PC-3 (cell line): Measurements from ENCODE around the gene C1orf105. TPM values are rescaled to one million over a fixed set of nuclear protein-coding genes. Genes with fewer than 3 reads are reported as not detected.
A peak's percentile ranks its signal among the peaks of the same experiment; 100 is the strongest.

Experiments
- ATAC-seq: fragments of 200-7000 bp; cut with Tn5 transposase; 2 replicates; pipeline ENCODE4 v1.9.1; 2020; ENCODE audit warnings: mild to moderate bottlenecking, moderate library complexity
- BruUV-seq: library from RNA; stranded (reverse); fragments of 400-500 nt; replicated peaks from 2 replicates; lab custom pipeline; 2021; lab: Mats Ljungman, UMichigan
- CTCF ChIA-PET: fragments of 300-600 bp; sonication (Branson Sonifier 250); formaldehyde crosslinking; loops from one replicate; lab custom pipeline; 2022; ENCODE audit warnings: antibody characterized with exemption; lab: Charles Lee
- POLR2A ChIA-PET: fragments of 300-600 bp; sonication (Branson Sonifier 250); formaldehyde crosslinking; loops from one replicate; lab custom pipeline; 2022; ENCODE audit warnings: antibody characterized with exemption; ENCODE audit not compliant: unreplicated experiment; lab: Charles Lee
- DNase-seq: peaks from one replicate; pipeline ENCODE4 v3.0.0-alpha.2; 2015
- H2AFZ ChIP-seq: fragments of 300-600 bp; sonication (generic); 2 replicates; pipeline ENCODE4 v1.6.0; 2016; ENCODE audit warnings: antibody characterized with exemption, low read length
- H3F3A ChIP-seq: fragments of 300-600 bp; sonication (generic); one replicate; pipeline ENCODE4 v1.6.0; 2017; ENCODE audit warnings: antibody characterized with exemption, low read length, control low read depth, mild to moderate bottlenecking; ENCODE audit not compliant: unreplicated experiment
- H3K27ac ChIP-seq: fragments of 300-600 bp; sonication (generic); 2 replicates; pipeline ENCODE4 v1.5.1; 2016; ENCODE audit warnings: mild to moderate bottlenecking, low read length
- H3K27me3 ChIP-seq: fragments of 300-600 bp; sonication (generic); 2 replicates; pipeline ENCODE4 v1.6.1; 2016; ENCODE audit warnings: low read length, mixed read lengths
- H3K36me3 ChIP-seq: fragments of 300-600 bp; sonication (generic); 2 replicates; pipeline ENCODE4 v1.6.1; 2016; ENCODE audit warnings: low read depth, mixed run types, low read length, mixed read lengths
- H3K4me1 ChIP-seq: fragments of 300-600 bp; sonication (generic); 2 replicates; pipeline ENCODE4 v1.5.1; 2016; ENCODE audit warnings: low read length; ENCODE audit not compliant: insufficient read depth
- H3K4me2 ChIP-seq: fragments of 300-600 bp; sonication (generic); 2 replicates; pipeline ENCODE4 v1.6.0; 2016; ENCODE audit warnings: low read length
- H3K4me3 ChIP-seq: fragments of 300-600 bp; sonication (generic); 2 replicates; pipeline ENCODE4 v1.5.1; 2016; ENCODE audit warnings: mild to moderate bottlenecking, low read length, mixed read lengths
- H3K79me2 ChIP-seq: fragments of 300-600 bp; sonication (generic); 2 replicates; pipeline ENCODE4 v1.6.1; 2017; ENCODE audit warnings: low read length, mixed read lengths
- H3K9ac ChIP-seq: fragments of 300-600 bp; sonication (generic); 2 replicates; pipeline ENCODE4 v1.6.0; 2016; ENCODE audit warnings: mild to moderate bottlenecking, low read length
- H3K9me2 ChIP-seq: fragments of 300-600 bp; sonication (generic); replicated peaks from 2 replicates; pipeline ENCODE4 v1.6.1; 2016; ENCODE audit warnings: mixed run types, low read length, mixed read lengths
- H3K9me3 ChIP-seq: fragments of 300-600 bp; sonication (generic); 2 replicates; pipeline ENCODE4 v1.6.1; 2016; ENCODE audit warnings: low read length, mixed read lengths
- H4K20me1 ChIP-seq: fragments of 300-600 bp; sonication (generic); 2 replicates; pipeline ENCODE4 v1.6.1; 2016; ENCODE audit warnings: low read length, mixed read lengths
- EZH2 ChIP-seq: fragments of 300-600 bp; sonication (generic); IDR thresholded peaks from one replicate; pipeline ENCODE4 v1.6.1; 2017; ENCODE audit warnings: antibody characterized with exemption, mild to moderate bottlenecking, low read length; ENCODE audit not compliant: unreplicated experiment
- EZH2phosphoT487 ChIP-seq: fragments of 300-600 bp; sonication (generic); IDR thresholded peaks from 2 replicates; pipeline ENCODE4 v1.6.1; 2018; ENCODE audit warnings: mild to moderate bottlenecking, antibody characterized with exemption, low read length, borderline replicate concordance
- intact Hi-C: fragments of 100-400 bp; cut with micrococcal nuclease; formaldehyde crosslinking; loops from 2 replicates; pipeline ENCODE4 v1.9.0; 2023
- total RNA-seq: library from RNA; depleted of rRNA; stranded (reverse); fragments of >200 nt; gene quantifications from 2 replicates; pipeline ENCODE4 v1.2.3, GENCODE V29; 2014
- TF ChIP-seq, protein P1 (sequence below): fragments of 300-600 bp; sonication (generic); conservative IDR thresholded peaks from 2 replicates; pipeline ENCODE4 v1.5.1; 2017; ENCODE audit warnings: antibody characterized with exemption, low read depth, mild to moderate bottlenecking, low read length

Gene C1orf105
- total RNA-seq, 1 experiment from 2014 or later: not detected

DNA sequence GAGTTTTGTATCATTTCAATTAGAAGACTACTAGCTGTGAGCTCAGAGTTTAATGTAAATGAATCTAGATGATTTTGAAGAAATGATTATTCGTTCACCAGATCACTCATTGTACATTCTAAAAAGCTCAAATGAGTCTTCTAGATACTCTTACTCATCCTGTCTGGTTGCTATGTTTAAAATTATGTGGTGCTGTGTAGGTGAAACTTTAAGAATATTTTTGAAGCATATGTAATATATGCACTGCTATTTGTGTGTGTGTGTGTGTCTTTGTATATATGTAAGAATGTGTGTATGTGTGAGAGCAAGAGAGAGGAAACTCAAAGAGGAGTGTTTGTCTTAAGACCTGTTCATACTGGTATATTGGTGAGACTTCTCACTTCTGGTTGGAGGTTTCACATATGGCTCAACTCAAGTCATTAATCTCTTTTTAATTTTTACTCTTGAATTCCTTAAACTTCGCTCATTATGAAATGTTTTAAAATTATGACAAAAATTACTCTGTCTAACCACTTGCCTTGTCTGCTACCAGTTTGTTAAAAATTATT lies 8.6 kb upstream of the C1orf105 start:
- CTCF ChIA-PET: interaction anchor here (0.7 kb wide), 1 partner anchor 16 kb away, joined by 9 read pairs; no protein-coding TSS in a partner anchor

DNA sequence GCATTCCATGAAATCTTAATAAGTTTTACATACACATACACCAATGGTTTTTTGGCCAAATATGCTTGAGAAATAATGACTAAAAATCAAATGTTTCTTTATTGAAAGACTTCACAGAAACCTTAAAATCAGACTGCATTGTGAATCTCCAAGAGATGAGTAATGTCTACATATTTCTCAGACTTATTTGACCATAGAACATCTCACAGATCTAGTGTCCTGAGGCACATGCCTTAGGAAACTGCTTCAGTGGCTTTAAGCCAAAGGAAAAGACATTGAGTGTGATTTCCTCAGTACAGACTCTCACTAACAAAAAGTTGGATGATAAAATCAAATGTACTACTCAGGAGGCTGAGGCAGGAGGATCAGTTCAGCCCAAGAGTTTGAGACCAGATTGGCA lies 6.2 kb upstream of the C1orf105 start:
- H3K79me2 ChIP-seq: no peaks in the 10 kb centered on the region
- no peaks in the 10 kb centered on the region for H3K9me2 ChIP-seq
- no peak overlapping the region for H3K4me3 ChIP-seq
- no peaks in the 10 kb centered on the region for H3K9me3 ChIP-seq
- no peaks in the 10 kb centered on the region for H3F3A ChIP-seq
- POLR2A ChIA-PET: no interaction called here
- no peaks in the 10 kb centered on the region for H3K27me3 ChIP-seq
- ATAC-seq: peak; percentile 26
- H3K4me1 ChIP-seq: peaks cover 27% of the 10 kb centered on the region
- no peak overlapping the region for H3K27ac ChIP-seq
- no TSS peak for BruUV-seq
- no peaks in the 10 kb centered on the region for H3K36me3 ChIP-seq
- TF ChIP-seq EZH2phosphoT487: no peak
- TF ChIP-seq, protein P1, sequence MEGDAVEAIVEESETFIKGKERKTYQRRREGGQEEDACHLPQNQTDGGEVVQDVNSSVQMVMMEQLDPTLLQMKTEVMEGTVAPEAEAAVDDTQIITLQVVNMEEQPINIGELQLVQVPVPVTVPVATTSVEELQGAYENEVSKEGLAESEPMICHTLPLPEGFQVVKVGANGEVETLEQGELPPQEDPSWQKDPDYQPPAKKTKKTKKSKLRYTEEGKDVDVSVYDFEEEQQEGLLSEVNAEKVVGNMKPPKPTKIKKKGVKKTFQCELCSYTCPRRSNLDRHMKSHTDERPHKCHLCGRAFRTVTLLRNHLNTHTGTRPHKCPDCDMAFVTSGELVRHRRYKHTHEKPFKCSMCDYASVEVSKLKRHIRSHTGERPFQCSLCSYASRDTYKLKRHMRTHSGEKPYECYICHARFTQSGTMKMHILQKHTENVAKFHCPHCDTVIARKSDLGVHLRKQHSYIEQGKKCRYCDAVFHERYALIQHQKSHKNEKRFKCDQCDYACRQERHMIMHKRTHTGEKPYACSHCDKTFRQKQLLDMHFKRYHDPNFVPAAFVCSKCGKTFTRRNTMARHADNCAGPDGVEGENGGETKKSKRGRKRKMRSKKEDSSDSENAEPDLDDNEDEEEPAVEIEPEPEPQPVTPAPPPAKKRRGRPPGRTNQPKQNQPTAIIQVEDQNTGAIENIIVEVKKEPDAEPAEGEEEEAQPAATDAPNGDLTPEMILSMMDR: no peak
- no peak for TF ChIP-seq EZH2
- intact Hi-C loops: no loop called here
- DNase-seq: peak; percentile 85
- H3K9ac ChIP-seq: no peak overlapping the region
- CTCF ChIA-PET: no interaction called here
- H3K4me2 ChIP-seq: no peak overlapping the region
- H2AFZ ChIP-seq: no peak overlapping the region
- no peaks in the 10 kb centered on the region for H4K20me1 ChIP-seq

More for the DNA sequence above, 8.6 kb upstream of the C1orf105 start:
- no TSS peak for BruUV-seq
- H3F3A ChIP-seq: no peaks in the 10 kb centered on the region
- H2AFZ ChIP-seq: no peak overlapping the region
- intact Hi-C loops: no loop called here
- no peak overlapping the region for H3K27ac ChIP-seq
- H3K36me3 ChIP-seq: no peaks in the 10 kb centered on the region
- no peaks in the 10 kb centered on the region for H3K9me3 ChIP-seq
- no peak overlapping the region for H3K4me2 ChIP-seq
- no peaks in the 10 kb centered on the region for H3K9me2 ChIP-seq
- H4K20me1 ChIP-seq: no peaks in the 10 kb centered on the region
- DNase-seq: no peak
- peaks cover 14% of the 10 kb centered on the region for H3K4me1 ChIP-seq
- no peak for ATAC-seq
- H3K9ac ChIP-seq: no peak overlapping the region
- POLR2A ChIA-PET: interaction anchor here (0.6 kb wide), 1 partner anchor 699 kb away, joined by 3 read pairs; no protein-coding TSS in a partner anchor
- no peaks in the 10 kb centered on the region for H3K27me3 ChIP-seq
- no peaks in the 10 kb centered on the region for H3K79me2 ChIP-seq
- no peak overlapping the region for H3K4me3 ChIP-seq
- TF ChIP-seq EZH2phosphoT487 (no peak), EZH2 (no peak)
- TF ChIP-seq, protein P1: no peak

DNA sequence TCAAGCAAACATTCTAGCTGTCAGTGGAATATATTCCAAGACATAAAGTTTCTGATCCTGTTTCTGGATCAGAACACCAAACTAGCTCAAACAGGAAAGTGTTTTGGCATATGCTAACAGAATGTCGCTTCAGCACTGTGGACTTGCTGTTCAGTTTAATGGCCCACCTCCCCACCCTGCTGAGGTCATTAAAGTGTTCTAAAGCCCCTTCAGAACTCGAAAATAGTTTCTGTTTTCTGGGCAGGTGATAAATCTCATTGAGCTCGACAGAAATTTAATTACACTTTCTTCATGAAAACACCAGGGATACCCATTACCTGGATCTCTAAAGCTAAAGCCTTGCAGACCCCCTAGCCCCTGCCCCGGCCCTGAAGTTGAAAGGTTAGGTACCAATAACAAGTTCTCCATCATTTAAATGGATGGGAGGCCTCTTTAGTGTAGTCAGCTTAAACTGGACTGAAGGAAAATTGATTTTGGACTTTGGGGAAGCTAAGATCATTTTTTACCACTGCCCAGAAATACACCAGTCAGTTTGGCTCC lies 3.9 kb upstream of the C1orf105 start:
- Histone ChIP-seq H3K79me2 (no peaks in the 10 kb centered on the region), H3F3A (no peaks in the 10 kb centered on the region), H4K20me1 (no peaks in the 10 kb centered on the region), H3K4me1 (peaks cover 27% of the 10 kb centered on the region), H3K9ac (no peak overlapping the region), H3K27me3 (no peaks in the 10 kb centered on the region), H3K9me2 (no peaks in the 10 kb centered on the region), H3K9me3 (no peaks in the 10 kb centered on the region), H3K36me3 (no peaks in the 10 kb centered on the region), H3K4me3 (no peak overlapping the region), H3K4me2 (no peak overlapping the region), H3K27ac (no peak overlapping the region), H2AFZ (no peak overlapping the region)
- ChIA-PET POLR2A (interaction anchor here (0.6 kb wide), 1 partner anchor 12 kb away, joined by 3 read pairs; no protein-coding TSS in a partner anchor), CTCF (interaction anchor here (0.5 to 3.2 kb wide), 5 partner anchors 17 to 414 kb away, joined by 3 to 11 read pairs (median 3); no protein-coding TSS in a partner anchor)
- no TSS peak for BruUV-seq
- ATAC-seq: no peak
- no peak for DNase-seq
- no peak for TF ChIP-seq EZH2
- no peak for TF ChIP-seq EZH2phosphoT487
- TF ChIP-seq, protein P1: no peak
- intact Hi-C loops: no loop called here
